ENCODE measurements around the gene ATG16L2. TPM values are rescaled to one million over a fixed set of nuclear protein-coding genes. Genes with fewer than 3 reads are reported as not detected.

Gene ATG16L2
- total RNA-seq, 1 experiment from 2014 or later = 16.2 TPM

DNA sequence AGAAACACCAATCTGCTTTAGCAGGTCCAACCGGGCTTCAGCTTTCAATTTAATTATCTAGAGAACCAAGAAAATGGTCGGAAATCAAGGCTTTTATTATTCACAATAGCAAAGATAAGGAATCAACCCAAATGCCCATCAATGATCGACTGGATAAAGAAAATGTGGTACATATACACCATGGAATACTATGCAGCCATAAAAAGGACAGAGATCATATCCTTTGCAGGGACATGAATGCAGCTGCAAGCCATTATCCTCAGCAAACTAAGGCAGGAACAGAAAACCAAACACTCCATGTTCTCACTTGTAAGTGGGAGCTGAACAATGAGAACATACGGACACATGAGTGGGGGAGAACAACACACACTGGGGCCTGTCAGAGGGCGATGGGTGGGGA lies 53.8 kb downstream of the ATG16L2 start:
- TF ChIP-seq EZH2phosphoT487 (IDR thresholded peaks at IDR 0.05; ENCODE audit: borderline replicate concordance, low read length) (no peak), EZH2 (IDR thresholded peaks at IDR 0.05; ENCODE audit: low read length, unreplicated experiment) (no peak)
- TF ChIP-seq, protein P1, sequence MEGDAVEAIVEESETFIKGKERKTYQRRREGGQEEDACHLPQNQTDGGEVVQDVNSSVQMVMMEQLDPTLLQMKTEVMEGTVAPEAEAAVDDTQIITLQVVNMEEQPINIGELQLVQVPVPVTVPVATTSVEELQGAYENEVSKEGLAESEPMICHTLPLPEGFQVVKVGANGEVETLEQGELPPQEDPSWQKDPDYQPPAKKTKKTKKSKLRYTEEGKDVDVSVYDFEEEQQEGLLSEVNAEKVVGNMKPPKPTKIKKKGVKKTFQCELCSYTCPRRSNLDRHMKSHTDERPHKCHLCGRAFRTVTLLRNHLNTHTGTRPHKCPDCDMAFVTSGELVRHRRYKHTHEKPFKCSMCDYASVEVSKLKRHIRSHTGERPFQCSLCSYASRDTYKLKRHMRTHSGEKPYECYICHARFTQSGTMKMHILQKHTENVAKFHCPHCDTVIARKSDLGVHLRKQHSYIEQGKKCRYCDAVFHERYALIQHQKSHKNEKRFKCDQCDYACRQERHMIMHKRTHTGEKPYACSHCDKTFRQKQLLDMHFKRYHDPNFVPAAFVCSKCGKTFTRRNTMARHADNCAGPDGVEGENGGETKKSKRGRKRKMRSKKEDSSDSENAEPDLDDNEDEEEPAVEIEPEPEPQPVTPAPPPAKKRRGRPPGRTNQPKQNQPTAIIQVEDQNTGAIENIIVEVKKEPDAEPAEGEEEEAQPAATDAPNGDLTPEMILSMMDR (conservative IDR thresholded peaks at IDR 0.05; ENCODE audit: low read depth, low read length) = no peak
- Histone ChIP-seq H3K9me2 (replicated peaks; ENCODE audit: low read length) (no peaks in the 10 kb centered on the region), H4K20me1 (ENCODE audit: low read length) (no peaks in the 10 kb centered on the region), H3K4me3 (ENCODE audit: low read length) (no peak overlapping the region), H3K27me3 (ENCODE audit: low read length) (no peaks in the 10 kb centered on the region), H3K9me3 (ENCODE audit: low read length) (no peaks in the 10 kb centered on the region), H3K4me2 (ENCODE audit: low read length) (no peak overlapping the region), H3K79me2 (ENCODE audit: low read length) (no peaks in the 10 kb centered on the region), H3K36me3 (ENCODE audit: low read depth, low read length) (no peaks in the 10 kb centered on the region), H2AFZ (ENCODE audit: low read length) (no peak overlapping the region), H3K4me1 (ENCODE audit: insufficient read depth, low read length) (no peaks in the 10 kb centered on the region), H3K9ac (ENCODE audit: low read length) (no peak overlapping the region), H3K27ac (ENCODE audit: low read length) (no peak overlapping the region), H3F3A (ENCODE audit: low read length, unreplicated experiment) (no peaks in the 10 kb centered on the region)
- no peak for ATAC-seq
- CTCF ChIA-PET = no interaction called here
- BruUV-seq (replicated peaks) = no TSS peak
- POLR2A ChIA-PET (ENCODE audit: unreplicated experiment) = no interaction called here
- no peak for DNase-seq
- intact Hi-C loops (cut with micrococcal nuclease) = no loop called here

DNA sequence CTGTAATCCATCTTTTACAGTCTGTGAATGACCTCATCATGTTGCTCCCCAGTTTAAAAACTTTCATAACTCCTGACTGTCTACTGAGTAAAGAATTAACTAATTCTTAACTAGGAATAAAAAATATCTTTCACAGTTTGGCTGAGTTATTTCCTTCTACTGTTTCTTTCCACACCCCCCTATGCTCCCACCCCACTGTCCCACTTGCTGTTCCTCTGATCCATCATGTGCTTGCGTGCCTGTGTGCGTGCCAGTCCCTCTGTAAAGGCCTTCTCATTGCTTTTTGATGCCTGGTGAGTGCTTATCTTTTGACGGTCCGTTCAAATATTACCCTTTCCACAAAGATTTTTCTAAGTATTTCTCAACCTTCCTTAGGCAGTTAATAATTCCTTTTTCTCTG lies 55.6 kb downstream of the ATG16L2 start:
- TF ChIP-seq EZH2phosphoT487 (IDR thresholded peaks at IDR 0.05; ENCODE audit: borderline replicate concordance, low read length) (no peak), EZH2 (IDR thresholded peaks at IDR 0.05; ENCODE audit: low read length, unreplicated experiment) (no peak)
- TF ChIP-seq, protein P1 (conservative IDR thresholded peaks at IDR 0.05; ENCODE audit: low read depth, low read length) = no peak
- no peak overlapping the region for H3K4me3 ChIP-seq (ENCODE audit: low read length)
- POLR2A ChIA-PET (ENCODE audit: unreplicated experiment) = no interaction called here
- H3K36me3 ChIP-seq (ENCODE audit: low read depth, low read length) = no peaks in the 10 kb centered on the region
- H4K20me1 ChIP-seq (ENCODE audit: low read length) = no peaks in the 10 kb centered on the region
- no peaks in the 10 kb centered on the region for H3K79me2 ChIP-seq (ENCODE audit: low read length)
- H3K9me3 ChIP-seq (ENCODE audit: low read length) = no peaks in the 10 kb centered on the region
- no TSS peak for BruUV-seq (replicated peaks)
- H3K27ac ChIP-seq (ENCODE audit: low read length) = no peak overlapping the region
- H3K9ac ChIP-seq (ENCODE audit: low read length) = no peak overlapping the region
- CTCF ChIA-PET = no interaction called here
- intact Hi-C loops (cut with micrococcal nuclease) = no loop called here
- no peak overlapping the region for H3K4me2 ChIP-seq (ENCODE audit: low read length)
- no peak overlapping the region for H2AFZ ChIP-seq (ENCODE audit: low read length)
- no peaks in the 10 kb centered on the region for H3K9me2 ChIP-seq (replicated peaks; ENCODE audit: low read length)
- no peak for ATAC-seq
- H3K27me3 ChIP-seq (ENCODE audit: low read length) = no peaks in the 10 kb centered on the region
- no peak for DNase-seq
- H3K4me1 ChIP-seq (ENCODE audit: insufficient read depth, low read length) = no peaks in the 10 kb centered on the region
- H3F3A ChIP-seq (ENCODE audit: low read length, unreplicated experiment) = no peaks in the 10 kb centered on the region

DNA sequence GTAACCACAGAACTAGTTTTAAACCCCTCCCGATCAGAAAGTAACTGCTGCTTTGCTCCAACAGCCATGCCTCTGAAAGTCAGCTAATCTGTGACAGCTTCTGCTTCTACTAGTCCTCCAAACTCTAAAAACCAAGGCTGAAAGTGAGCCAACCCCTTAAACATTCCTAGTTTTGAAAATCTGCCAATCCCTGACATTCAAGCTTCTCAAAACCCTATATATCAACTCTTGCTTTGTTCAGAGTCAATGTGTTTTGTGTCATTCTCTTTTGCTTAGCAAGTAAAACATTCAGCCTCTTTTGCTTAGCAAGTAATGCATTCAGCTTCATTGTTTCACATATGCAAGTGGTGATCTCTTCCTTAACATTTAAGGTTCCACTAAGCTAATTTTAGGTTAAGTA lies 56.9 kb downstream of the ATG16L2 start:
- no peaks in the 10 kb centered on the region for H4K20me1 ChIP-seq (ENCODE audit: low read length)
- H3K79me2 ChIP-seq (ENCODE audit: low read length) = no peaks in the 10 kb centered on the region
- H3K27me3 ChIP-seq (ENCODE audit: low read length) = no peaks in the 10 kb centered on the region
- BruUV-seq (replicated peaks) = no TSS peak
- no peak overlapping the region for H2AFZ ChIP-seq (ENCODE audit: low read length)
- no peak overlapping the region for H3K27ac ChIP-seq (ENCODE audit: low read length)
- H3F3A ChIP-seq (ENCODE audit: low read length, unreplicated experiment) = no peaks in the 10 kb centered on the region
- no peak overlapping the region for H3K4me3 ChIP-seq (ENCODE audit: low read length)
- H3K9me3 ChIP-seq (ENCODE audit: low read length) = no peaks in the 10 kb centered on the region
- ChIA-PET POLR2A (ENCODE audit: unreplicated experiment) (no interaction called here), CTCF (no interaction called here)
- H3K9ac ChIP-seq (ENCODE audit: low read length) = no peak overlapping the region
- no peak overlapping the region for H3K4me2 ChIP-seq (ENCODE audit: low read length)
- ATAC-seq (no peak), DNase-seq (no peak)
- H3K4me1 ChIP-seq (ENCODE audit: insufficient read depth, low read length) = no peaks in the 10 kb centered on the region
- intact Hi-C loops (cut with micrococcal nuclease) = no loop called here
- TF ChIP-seq EZH2phosphoT487 (IDR thresholded peaks at IDR 0.05; ENCODE audit: borderline replicate concordance, low read length) = no peak
- TF ChIP-seq, protein P1 (conservative IDR thresholded peaks at IDR 0.05; ENCODE audit: low read depth, low read length) = no peak
- TF ChIP-seq EZH2 (IDR thresholded peaks at IDR 0.05; ENCODE audit: low read length, unreplicated experiment) = no peak
- H3K9me2 ChIP-seq (replicated peaks; ENCODE audit: low read length) = no peaks in the 10 kb centered on the region
- no peaks in the 10 kb centered on the region for H3K36me3 ChIP-seq (ENCODE audit: low read depth, low read length)
